ENCODE results near the gene PHACTR1.

The PHACTR1 gene

DNA sequence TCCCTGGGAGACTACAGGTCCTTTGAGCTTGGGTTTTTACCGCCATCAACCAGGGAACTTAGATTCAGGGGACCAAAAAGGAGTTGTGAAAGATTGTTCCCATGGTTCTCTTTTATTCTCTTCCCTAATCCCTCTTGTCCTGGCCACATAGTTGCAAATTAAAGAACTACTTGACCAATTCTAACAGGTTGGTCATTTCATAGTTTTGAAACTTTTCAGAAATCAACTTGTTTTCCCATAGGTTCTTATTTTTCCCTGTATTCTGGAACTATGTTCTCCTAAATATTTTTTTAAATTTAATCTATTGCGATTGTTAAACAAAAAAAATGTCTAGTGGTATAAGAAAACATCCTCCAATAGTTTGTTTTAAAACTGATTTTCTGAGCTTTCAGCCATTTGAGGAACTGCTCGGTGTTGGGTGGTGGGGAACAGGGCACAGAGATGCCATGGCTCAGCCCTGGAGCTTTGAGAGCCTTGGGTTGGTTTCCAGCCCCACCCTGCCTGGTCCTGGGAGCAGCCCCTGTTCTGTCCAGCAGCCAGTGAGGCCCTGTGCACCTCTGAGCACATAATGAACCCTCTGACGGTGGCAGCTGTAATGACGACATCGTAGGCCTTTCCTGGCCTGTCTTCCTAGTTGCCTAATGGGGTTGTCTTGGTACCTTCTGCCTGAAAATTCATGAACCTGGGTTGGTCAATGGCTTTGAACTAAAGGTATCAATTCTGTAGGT lies 558.3 kb downstream of the PHACTR1 start:
- TF ChIP-seq EP300 (IDR thresholded peaks at IDR 0.05; ENCODE audit: borderline replicate concordance): no peak
- TF ChIP-seq FOXM1 (IDR thresholded peaks at IDR 0.05; ENCODE audit: borderline replicate concordance, low read depth): no peak
- TF ChIP-seq CEBPB (IDR thresholded peaks at IDR 0.05): no peak
- TF ChIP-seq, protein P1, sequence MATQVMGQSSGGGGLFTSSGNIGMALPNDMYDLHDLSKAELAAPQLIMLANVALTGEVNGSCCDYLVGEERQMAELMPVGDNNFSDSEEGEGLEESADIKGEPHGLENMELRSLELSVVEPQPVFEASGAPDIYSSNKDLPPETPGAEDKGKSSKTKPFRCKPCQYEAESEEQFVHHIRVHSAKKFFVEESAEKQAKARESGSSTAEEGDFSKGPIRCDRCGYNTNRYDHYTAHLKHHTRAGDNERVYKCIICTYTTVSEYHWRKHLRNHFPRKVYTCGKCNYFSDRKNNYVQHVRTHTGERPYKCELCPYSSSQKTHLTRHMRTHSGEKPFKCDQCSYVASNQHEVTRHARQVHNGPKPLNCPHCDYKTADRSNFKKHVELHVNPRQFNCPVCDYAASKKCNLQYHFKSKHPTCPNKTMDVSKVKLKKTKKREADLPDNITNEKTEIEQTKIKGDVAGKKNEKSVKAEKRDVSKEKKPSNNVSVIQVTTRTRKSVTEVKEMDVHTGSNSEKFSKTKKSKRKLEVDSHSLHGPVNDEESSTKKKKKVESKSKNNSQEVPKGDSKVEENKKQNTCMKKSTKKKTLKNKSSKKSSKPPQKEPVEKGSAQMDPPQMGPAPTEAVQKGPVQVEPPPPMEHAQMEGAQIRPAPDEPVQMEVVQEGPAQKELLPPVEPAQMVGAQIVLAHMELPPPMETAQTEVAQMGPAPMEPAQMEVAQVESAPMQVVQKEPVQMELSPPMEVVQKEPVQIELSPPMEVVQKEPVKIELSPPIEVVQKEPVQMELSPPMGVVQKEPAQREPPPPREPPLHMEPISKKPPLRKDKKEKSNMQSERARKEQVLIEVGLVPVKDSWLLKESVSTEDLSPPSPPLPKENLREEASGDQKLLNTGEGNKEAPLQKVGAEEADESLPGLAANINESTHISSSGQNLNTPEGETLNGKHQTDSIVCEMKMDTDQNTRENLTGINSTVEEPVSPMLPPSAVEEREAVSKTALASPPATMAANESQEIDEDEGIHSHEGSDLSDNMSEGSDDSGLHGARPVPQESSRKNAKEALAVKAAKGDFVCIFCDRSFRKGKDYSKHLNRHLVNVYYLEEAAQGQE (IDR thresholded peaks at IDR 0.05; ENCODE audit: low read depth): no peak
- TF ChIP-seq TEAD4 (IDR thresholded peaks at IDR 0.05): no peak
- TF ChIP-seq, protein P2, sequence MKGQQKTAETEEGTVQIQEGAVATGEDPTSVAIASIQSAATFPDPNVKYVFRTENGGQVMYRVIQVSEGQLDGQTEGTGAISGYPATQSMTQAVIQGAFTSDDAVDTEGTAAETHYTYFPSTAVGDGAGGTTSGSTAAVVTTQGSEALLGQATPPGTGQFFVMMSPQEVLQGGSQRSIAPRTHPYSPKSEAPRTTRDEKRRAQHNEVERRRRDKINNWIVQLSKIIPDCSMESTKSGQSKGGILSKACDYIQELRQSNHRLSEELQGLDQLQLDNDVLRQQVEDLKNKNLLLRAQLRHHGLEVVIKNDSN (IDR thresholded peaks at IDR 0.05): no peak
- no peak for TF ChIP-seq YY1 (IDR thresholded peaks at IDR 0.05; ENCODE audit: low read depth)
- TF ChIP-seq EGR1 (IDR thresholded peaks at IDR 0.05): no peak
- no peak for TF ChIP-seq TAF1 (IDR thresholded peaks at IDR 0.05; ENCODE audit: low read depth)
- TF ChIP-seq CREB1 (IDR thresholded peaks at IDR 0.05; ENCODE audit: low read depth): no peak
- no peak for TF ChIP-seq RAD21 (IDR thresholded peaks at IDR 0.05; ENCODE audit: low read depth)
- TF ChIP-seq ZBTB7A (IDR thresholded peaks at IDR 0.05; ENCODE audit: low read depth): no peak
- TF ChIP-seq NFIC (IDR thresholded peaks at IDR 0.05): no peak
- no peak for TF ChIP-seq TCF12 (IDR thresholded peaks at IDR 0.05; ENCODE audit: low read depth)
- TF ChIP-seq, protein P3, sequence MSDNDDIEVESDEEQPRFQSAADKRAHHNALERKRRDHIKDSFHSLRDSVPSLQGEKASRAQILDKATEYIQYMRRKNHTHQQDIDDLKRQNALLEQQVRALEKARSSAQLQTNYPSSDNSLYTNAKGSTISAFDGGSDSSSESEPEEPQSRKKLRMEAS (IDR thresholded peaks at IDR 0.05): no peak

DNA sequence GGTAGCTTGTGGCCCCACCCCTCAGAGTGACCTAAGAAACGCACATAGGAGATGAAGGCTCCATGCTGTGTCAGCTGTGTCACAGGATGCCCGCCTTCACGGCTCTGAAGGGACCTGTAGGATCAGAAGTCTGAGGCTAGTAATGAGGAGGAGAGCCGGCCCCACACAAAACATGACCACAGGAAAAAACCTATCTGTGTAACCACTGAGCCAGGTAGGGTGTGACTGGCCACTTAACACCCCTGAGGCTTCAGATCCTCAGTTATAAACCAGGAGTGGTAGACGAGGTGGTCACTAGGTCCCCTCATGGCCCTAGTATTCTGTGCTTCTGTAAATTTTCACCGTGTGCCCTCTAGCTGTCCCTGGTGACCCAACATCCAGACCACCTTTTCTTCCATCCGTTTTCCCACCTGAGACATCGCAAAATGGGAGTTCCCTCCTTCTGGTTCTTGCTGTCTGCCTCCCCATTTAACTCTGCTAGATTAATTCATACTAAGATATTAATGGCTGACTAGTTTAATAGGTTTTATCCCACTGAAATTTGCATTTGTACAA lies 558.9 kb downstream of the PHACTR1 start:
- TF ChIP-seq FOXM1 (IDR thresholded peaks at IDR 0.05; ENCODE audit: borderline replicate concordance, low read depth): no peak
- TF ChIP-seq, protein P3 (IDR thresholded peaks at IDR 0.05): no peak
- no peak for TF ChIP-seq RAD21 (IDR thresholded peaks at IDR 0.05; ENCODE audit: low read depth)
- TF ChIP-seq, protein P2 (IDR thresholded peaks at IDR 0.05): no peak
- TF ChIP-seq CEBPB (IDR thresholded peaks at IDR 0.05): no peak
- TF ChIP-seq, protein P1 (IDR thresholded peaks at IDR 0.05; ENCODE audit: low read depth): no peak
- no peak for TF ChIP-seq YY1 (IDR thresholded peaks at IDR 0.05; ENCODE audit: low read depth)
- no peak for TF ChIP-seq TCF12 (IDR thresholded peaks at IDR 0.05; ENCODE audit: low read depth)
- no peak for TF ChIP-seq ZBTB7A (IDR thresholded peaks at IDR 0.05; ENCODE audit: low read depth)
- TF ChIP-seq EGR1 (IDR thresholded peaks at IDR 0.05): no peak
- TF ChIP-seq TAF1 (IDR thresholded peaks at IDR 0.05; ENCODE audit: low read depth): no peak
- no peak for TF ChIP-seq CREB1 (IDR thresholded peaks at IDR 0.05; ENCODE audit: low read depth)
- TF ChIP-seq EP300 (IDR thresholded peaks at IDR 0.05; ENCODE audit: borderline replicate concordance): no peak
- TF ChIP-seq TEAD4 (IDR thresholded peaks at IDR 0.05): no peak
- TF ChIP-seq NFIC (IDR thresholded peaks at IDR 0.05): no peak

DNA sequence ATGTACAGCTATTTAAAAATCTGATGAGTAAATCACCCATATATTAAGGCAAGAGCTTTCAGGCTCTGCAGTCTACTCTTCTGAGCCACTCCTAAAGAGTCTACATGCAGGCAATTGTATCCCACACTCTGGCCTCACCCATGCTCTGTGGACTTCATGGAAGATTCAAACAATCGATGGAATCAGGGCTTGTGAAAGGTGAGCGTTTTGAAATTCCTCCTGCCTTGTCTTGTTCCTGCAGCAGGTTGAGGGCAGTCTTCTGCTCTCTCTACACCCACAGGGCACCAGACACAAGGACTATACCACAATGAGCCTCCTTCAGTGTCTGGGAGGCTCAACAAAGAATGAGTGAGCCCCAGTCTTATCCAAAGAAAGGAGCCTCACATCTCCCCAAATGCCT lies 560.7 kb downstream of the PHACTR1 start:
- TF ChIP-seq, protein P3 (IDR thresholded peaks at IDR 0.05): no peak
- no peak for TF ChIP-seq RAD21 (IDR thresholded peaks at IDR 0.05; ENCODE audit: low read depth)
- no peak for TF ChIP-seq FOXM1 (IDR thresholded peaks at IDR 0.05; ENCODE audit: borderline replicate concordance, low read depth)
- TF ChIP-seq CREB1 (IDR thresholded peaks at IDR 0.05; ENCODE audit: low read depth): no peak
- TF ChIP-seq EP300 (IDR thresholded peaks at IDR 0.05; ENCODE audit: borderline replicate concordance): no peak
- no peak for TF ChIP-seq NFIC (IDR thresholded peaks at IDR 0.05)
- TF ChIP-seq TCF12 (IDR thresholded peaks at IDR 0.05; ENCODE audit: low read depth): no peak
- TF ChIP-seq TAF1 (IDR thresholded peaks at IDR 0.05; ENCODE audit: low read depth): no peak
- TF ChIP-seq, protein P1 (IDR thresholded peaks at IDR 0.05; ENCODE audit: low read depth): no peak
- no peak for TF ChIP-seq CEBPB (IDR thresholded peaks at IDR 0.05)
- no peak for TF ChIP-seq EGR1 (IDR thresholded peaks at IDR 0.05)
- TF ChIP-seq YY1 (IDR thresholded peaks at IDR 0.05; ENCODE audit: low read depth): no peak
- TF ChIP-seq, protein P2 (IDR thresholded peaks at IDR 0.05): no peak
- no peak for TF ChIP-seq TEAD4 (IDR thresholded peaks at IDR 0.05)
- no peak for TF ChIP-seq ZBTB7A (IDR thresholded peaks at IDR 0.05; ENCODE audit: low read depth)

Measured in Ishikawa (cell line).